GM12865 (cell line): ENCODE measurements around the gene WDFY4.

Experiments used
- DNase-seq: peaks from one replicate; pipeline ENCODE4 v3.0.0; 2010; ENCODE audit warnings: low read depth
- H3K4me3 ChIP-seq: 2 replicates; pipeline ENCODE4 v1.5.1; 2011; ENCODE audit warnings: mild to moderate bottlenecking, low read depth, low read length, control low read depth
- TF ChIP-seq, protein P1 (sequence below): IDR thresholded peaks from 2 replicates; pipeline ENCODE4 v1.5.1; 2011; ENCODE audit warnings: low read length, control low read depth, low read depth, inconsistent platforms; ENCODE audit not compliant: insufficient read depth; ENCODE audit errors: missing control alignments

WDFY4 gene

DNA sequence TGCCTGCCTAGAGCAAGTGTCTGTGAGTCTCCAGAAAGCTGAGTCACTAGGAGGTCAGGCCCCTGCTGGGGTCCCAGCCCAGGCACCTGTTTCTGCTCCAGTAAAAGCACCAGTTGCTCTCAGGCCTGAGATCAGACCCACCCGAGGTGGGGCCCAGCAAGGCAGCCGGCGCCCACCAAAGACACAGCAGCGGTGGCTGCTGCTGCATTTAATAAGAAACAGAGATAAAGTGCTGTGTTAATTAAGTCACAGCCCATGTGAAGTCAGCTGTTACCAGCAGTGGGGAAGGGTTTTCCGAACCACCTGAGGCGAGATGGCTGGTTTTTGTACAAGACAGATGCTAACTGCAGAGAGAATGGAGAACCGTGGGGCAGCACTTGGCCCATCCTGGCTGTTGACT lies 267.0 kb downstream of the WDFY4 start:
- no peak for DNase-seq
- no peak overlapping the region for H3K4me3 ChIP-seq
- TF ChIP-seq, protein P1, sequence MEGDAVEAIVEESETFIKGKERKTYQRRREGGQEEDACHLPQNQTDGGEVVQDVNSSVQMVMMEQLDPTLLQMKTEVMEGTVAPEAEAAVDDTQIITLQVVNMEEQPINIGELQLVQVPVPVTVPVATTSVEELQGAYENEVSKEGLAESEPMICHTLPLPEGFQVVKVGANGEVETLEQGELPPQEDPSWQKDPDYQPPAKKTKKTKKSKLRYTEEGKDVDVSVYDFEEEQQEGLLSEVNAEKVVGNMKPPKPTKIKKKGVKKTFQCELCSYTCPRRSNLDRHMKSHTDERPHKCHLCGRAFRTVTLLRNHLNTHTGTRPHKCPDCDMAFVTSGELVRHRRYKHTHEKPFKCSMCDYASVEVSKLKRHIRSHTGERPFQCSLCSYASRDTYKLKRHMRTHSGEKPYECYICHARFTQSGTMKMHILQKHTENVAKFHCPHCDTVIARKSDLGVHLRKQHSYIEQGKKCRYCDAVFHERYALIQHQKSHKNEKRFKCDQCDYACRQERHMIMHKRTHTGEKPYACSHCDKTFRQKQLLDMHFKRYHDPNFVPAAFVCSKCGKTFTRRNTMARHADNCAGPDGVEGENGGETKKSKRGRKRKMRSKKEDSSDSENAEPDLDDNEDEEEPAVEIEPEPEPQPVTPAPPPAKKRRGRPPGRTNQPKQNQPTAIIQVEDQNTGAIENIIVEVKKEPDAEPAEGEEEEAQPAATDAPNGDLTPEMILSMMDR = no peak

DNA sequence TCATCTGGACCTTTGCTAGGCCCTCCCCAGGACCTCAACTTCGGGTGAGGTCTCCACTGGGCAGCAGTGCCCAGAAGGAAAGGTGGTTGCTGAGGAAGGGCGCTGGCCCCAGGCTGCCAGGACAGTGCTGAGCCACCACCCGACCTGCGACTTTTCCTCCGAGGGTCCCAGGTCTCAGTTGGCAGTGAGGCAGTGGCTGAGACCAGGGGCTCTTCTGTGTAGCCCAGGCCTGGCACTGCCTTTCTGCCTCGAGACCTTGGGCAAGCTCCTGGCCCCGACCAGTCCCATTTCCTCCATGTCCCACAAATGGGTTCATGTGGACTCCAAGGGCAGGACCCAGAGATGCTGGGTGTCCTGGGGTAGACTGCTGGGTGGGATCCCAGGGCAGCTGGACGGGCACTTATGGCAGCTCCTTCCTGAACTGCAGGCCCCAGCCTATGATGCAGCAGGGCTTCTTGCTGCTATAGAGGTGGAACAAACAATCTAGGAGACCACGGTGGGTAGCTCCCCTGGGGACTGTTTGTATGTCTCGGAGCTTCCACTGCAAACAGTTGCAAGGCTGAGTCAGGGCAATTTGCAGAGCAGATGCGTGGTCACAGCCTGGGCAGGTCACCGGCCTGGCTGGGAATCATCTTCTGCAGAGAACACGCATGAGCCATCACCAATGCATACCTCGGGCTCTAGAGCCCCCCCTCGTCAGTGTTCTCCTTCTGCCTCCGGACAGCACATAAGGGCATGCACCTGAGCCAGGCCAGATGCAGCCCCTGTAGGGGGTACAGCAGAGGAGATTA lies 272.9 kb downstream of the WDFY4 start:
- TF ChIP-seq, protein P1 = no peak
- DNase-seq = no peak
- no peak overlapping the region for H3K4me3 ChIP-seq

DNA sequence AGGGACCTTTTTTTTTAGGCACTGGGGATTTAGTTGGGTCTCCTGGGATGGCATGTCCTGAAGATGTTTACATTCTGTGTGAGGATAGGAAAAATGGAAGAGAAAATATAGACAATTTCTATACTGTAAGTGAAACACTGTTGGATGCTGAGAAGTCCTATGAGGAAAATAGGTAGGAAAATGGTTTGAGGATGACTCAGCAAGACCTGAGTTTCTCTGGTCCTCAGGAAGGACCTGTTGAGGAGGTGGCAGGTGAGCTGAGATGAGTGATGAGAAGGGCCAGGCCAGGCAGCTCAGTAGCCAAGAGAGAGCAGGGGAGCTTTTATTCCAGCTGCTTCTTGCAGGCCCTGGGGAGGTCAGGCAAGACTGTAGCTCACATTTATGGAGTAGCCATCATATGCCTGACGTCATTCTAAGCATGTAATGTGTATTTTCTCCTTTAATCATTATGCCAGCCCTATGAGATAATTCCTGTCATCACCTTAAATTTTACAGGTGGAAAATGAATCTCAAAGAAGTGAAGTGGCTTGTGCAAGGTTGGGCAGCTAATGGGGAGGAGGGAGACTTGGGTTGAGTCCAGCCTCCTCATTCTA lies 274.0 kb downstream of the WDFY4 start:
- H3K4me3 ChIP-seq = no peak overlapping the region
- no peak for DNase-seq
- TF ChIP-seq, protein P1 = no peak

DNA sequence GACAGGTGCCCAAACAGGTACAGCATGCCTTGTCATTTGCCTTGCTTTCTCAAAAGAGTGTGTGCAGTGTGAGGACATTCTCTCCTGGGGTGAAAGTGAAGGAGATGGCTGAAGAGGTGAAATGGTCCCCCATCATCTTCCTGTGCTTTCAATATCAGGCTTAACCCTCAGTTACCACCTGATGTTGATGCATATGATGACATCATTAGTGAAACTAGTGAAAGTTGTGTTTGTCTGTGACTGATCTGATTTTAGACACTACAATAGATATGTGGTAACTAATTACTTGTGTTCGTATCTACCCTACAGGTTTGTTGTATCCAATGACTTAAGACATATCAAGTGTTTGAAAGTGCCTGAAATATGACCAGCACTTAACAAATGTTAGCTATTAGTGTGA lies 279.4 kb downstream of the WDFY4 start:
- no peak for DNase-seq
- no peak overlapping the region for H3K4me3 ChIP-seq
- TF ChIP-seq, protein P1 = no peak

DNA sequence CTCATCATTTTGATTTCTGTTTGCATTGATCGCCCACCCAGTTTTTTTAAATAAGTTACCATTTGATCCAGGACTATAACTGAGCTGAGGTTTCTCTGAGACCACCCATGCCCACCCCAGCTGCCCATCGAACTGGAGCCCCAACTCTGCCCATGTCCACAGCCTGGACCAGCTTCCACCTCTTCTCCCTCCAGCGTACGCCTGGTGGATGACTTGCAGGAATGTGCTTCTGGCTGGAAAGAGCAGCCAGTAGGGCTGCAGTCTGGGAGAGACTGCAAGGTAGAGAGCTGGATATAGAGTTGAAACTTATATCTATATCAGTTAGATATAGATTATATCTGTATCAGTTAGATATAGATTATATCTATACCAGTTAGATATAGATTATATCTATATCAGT lies 280.8 kb downstream of the WDFY4 start:
- TF ChIP-seq, protein P1 = no peak
- H3K4me3 ChIP-seq = no peak overlapping the region
- no peak for DNase-seq

DNA sequence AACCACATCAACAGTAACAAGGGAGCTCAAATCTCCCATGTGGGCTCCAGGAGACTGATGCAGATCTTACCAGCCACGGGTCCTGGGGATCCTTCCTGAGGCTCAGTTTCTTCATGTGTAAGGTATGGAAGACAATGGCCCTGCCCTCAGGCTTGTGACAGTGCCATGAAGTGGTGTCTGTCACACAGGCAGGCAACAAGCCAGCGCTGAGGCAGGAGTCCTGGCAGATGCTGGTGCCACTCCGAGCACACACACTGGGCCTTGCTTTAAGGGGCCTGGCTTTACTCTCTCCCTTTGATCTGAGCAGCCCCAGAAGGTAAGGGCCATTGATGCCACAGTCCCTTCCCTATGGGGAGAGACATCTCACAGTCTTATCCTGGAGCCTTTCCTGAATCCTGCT lies 283.4 kb downstream of the WDFY4 start:
- H3K4me3 ChIP-seq = no peak overlapping the region
- TF ChIP-seq, protein P1 = no peak
- DNase-seq = no peak
